Endothelial cell of umbilical vein (primary cell): ENCODE measurements around the gene LIMCH1. TPM values are rescaled to one million over a fixed set of nuclear protein-coding genes. Genes with fewer than 3 reads are reported as not detected.

Source experiments
- BruUV-seq: library from RNA; stranded (reverse); fragments of 400-500 nt; replicated peaks from 2 replicates; lab custom pipeline; 2021; lab: Mats Ljungman, UMichigan
- CTCF ChIA-PET: fragments of 300-600, 350-600 bp; sonication (Branson Sonifier 250); formaldehyde crosslinking; loops from one replicate; lab custom pipeline; 2021; ENCODE audit warnings: antibody characterized with exemption, inconsistent platforms; lab: Charles Lee
- POLR2A ChIA-PET: fragments of 300-600, 350-600 bp; sonication (Branson Sonifier 250); formaldehyde crosslinking; loops from one replicate; lab custom pipeline; 2021; ENCODE audit warnings: antibody characterized with exemption, inconsistent platforms; lab: Charles Lee
- DNase-seq: peaks from one replicate; pipeline ENCODE4 v3.0.0-alpha.2; 2011; ENCODE audit warnings: low read depth, low spot score
- FAIRE-seq: peaks from 2 replicates; lab custom pipeline; 2011; peaks lifted over from hg19 to GRCh38; lab: Jason Lieb, UNC
- H2AFZ ChIP-seq: 2 replicates; pipeline ENCODE4 v1.6.0; 2012; ENCODE audit warnings: low read depth, low read length, control low read depth, inconsistent platforms
- H3K27ac ChIP-seq: 2 replicates; pipeline ENCODE4 v1.5.1; 2011; ENCODE audit warnings: low read depth, mild to moderate bottlenecking, control low read depth, low read length, moderate library complexity; ENCODE audit not compliant: insufficient read depth
- H3K27me3 ChIP-seq, 2 experiments: 2 replicates each; pipeline versions ENCODE4 v1.6.0 to v1.6.1; 2011; ENCODE audit warnings: low read length in 2 of 2, mixed read lengths in 1 of 2; ENCODE audit not compliant: control insufficient read depth in 2 of 2, insufficient read depth in 2 of 2
- H3K36me3 ChIP-seq, 2 experiments: 2 replicates in 1 of 2; 3 replicates in 1 of 2; pipeline ENCODE4 v1.5.1; 2011; ENCODE audit warnings: low read length in 2 of 2, mild to moderate bottlenecking in 1 of 2, moderate library complexity in 1 of 2; ENCODE audit not compliant: control insufficient read depth in 2 of 2, insufficient read depth in 2 of 2; ENCODE audit errors: extremely low read depth in 1 of 2
- H3K4me1 ChIP-seq: 3 replicates; pipeline ENCODE4 v1.5.1; 2011; ENCODE audit warnings: mild to moderate bottlenecking, low read length; ENCODE audit not compliant: control insufficient read depth, insufficient read depth; ENCODE audit errors: extremely low read depth
- H3K4me2 ChIP-seq: 2 replicates; pipeline ENCODE4 v1.6.1; 2011; ENCODE audit warnings: low read length, control low read depth, mixed read lengths; ENCODE audit not compliant: insufficient read depth
- H3K4me3 ChIP-seq, 3 experiments: fragments of 200-600 bp in 1 of 3; sonication (generic), shearing (Covaris generic) in 1 of 3; replicated peaks in 1 of 3; 2 replicates each; pipeline ENCODE4 v1.5.1; 2011 to 2016; ENCODE audit warnings: control low read depth in 3 of 3, low read length in 3 of 3, mild to moderate bottlenecking in 2 of 3, inconsistent platforms in 1 of 3, low read depth in 1 of 3, moderate library complexity in 1 of 3; ENCODE audit not compliant: insufficient read depth in 1 of 3
- H3K79me2 ChIP-seq: 2 replicates; pipeline ENCODE4 v1.6.0; 2012; ENCODE audit warnings: low read length, inconsistent platforms; ENCODE audit not compliant: control insufficient read depth, insufficient read depth
- H3K9ac ChIP-seq: replicated peaks from 2 replicates; pipeline ENCODE3; 2011; ENCODE audit warnings: low read length, control low read depth; ENCODE audit not compliant: insufficient read depth; ENCODE audit errors: extremely low read depth
- H3K9me1 ChIP-seq: replicated peaks from 3 replicates; pipeline ENCODE4 v1.6.0; 2011; ENCODE audit warnings: mild to moderate bottlenecking, low read length; ENCODE audit not compliant: control insufficient read depth, insufficient read depth; ENCODE audit errors: extremely low read depth
- H3K9me3 ChIP-seq: replicated peaks from 2 replicates; pipeline ENCODE4 v1.5.1; 2012; ENCODE audit warnings: low read length, inconsistent platforms; ENCODE audit not compliant: control insufficient read depth, insufficient read depth
- H4K20me1 ChIP-seq: replicated peaks from 2 replicates; pipeline ENCODE3; 2011; ENCODE audit warnings: mild to moderate bottlenecking, low read length; ENCODE audit not compliant: control insufficient read depth, insufficient read depth; ENCODE audit errors: extremely low read depth
- CTCF ChIP-seq, 2 donors: IDR thresholded peaks; 1 replicate in 1 of 2; 2 replicates in 1 of 2; pipeline ENCODE4 v1.5.1; 2011; ENCODE audit warnings: low read length in 2 of 2, mild to moderate bottlenecking in 2 of 2, moderate library complexity in 2 of 2, control low read depth in 1 of 2, inconsistent platforms in 1 of 2, low read depth in 1 of 2; ENCODE audit not compliant: insufficient read depth in 1 of 2; ENCODE audit errors: extremely low read depth in 1 of 2
- EZH2 ChIP-seq: IDR thresholded peaks from 2 replicates; pipeline ENCODE4 v1.6.1; 2012; ENCODE audit warnings: borderline replicate concordance, low read depth, mild to moderate bottlenecking, moderate library complexity, low read length, inconsistent platforms; ENCODE audit not compliant: severe bottlenecking
- FOS ChIP-seq: IDR thresholded peaks from 2 replicates; pipeline ENCODE4 v1.6.1; 2011; ENCODE audit warnings: mild to moderate bottlenecking, low read length, moderate library complexity, borderline replicate concordance; ENCODE audit not compliant: insufficient read depth
- GATA2 ChIP-seq: IDR thresholded peaks from 2 replicates; pipeline ENCODE4 v1.7.0; 2011; ENCODE audit warnings: low read depth, mild to moderate bottlenecking, moderate library complexity, mixed read lengths, low read length; ENCODE audit not compliant: insufficient read length, insufficient read depth
- JUN ChIP-seq: IDR thresholded peaks from 2 replicates; pipeline ENCODE4 v1.6.1; 2011; ENCODE audit warnings: borderline replicate concordance, low read depth; ENCODE audit not compliant: insufficient read length, insufficient read depth
- MYC ChIP-seq: IDR thresholded peaks from one replicate; pipeline ENCODE4 v1.6.1; 2011; ENCODE audit warnings: mild to moderate bottlenecking, low read depth, low read length
- POLR2A ChIP-seq: IDR thresholded peaks from 2 replicates; pipeline ENCODE4 v1.6.1; 2012; ENCODE audit warnings: low read depth, mild to moderate bottlenecking, control low read depth, low read length
- POLR2AphosphoS5 ChIP-seq: IDR thresholded peaks from 2 replicates; pipeline ENCODE4 v1.6.1; 2012; ENCODE audit warnings: low read depth, mild to moderate bottlenecking, control low read depth, low read length, moderate library complexity; ENCODE audit not compliant: insufficient read depth
- dilution Hi-C: fragments of 300-500 bp; cut with MboI; formaldehyde crosslinking; loops from one replicate; pipeline ENCODE4 v1.15.0; 2019; ENCODE audit warnings: low sequenced_read_pairs; ENCODE audit not compliant: extremely low pct_ligation_motif_present
- intact Hi-C: fragments of 100-400 bp; cut with micrococcal nuclease; formaldehyde crosslinking; loops from one replicate; pipeline ENCODE4 v1.10.0; 2022
- polyA plus RNA-seq, 4 experiments: library from polyadenylated mRNA; depleted of rRNA in 3 of 4; stranded (reverse) in 3 of 4; unstranded in 1 of 4; fragments of >200 nt; gene quantifications; 2 replicates each; pipeline versions ENCODE4 v1.2.1 to v1.2.3, GENCODE V29; 2011 to 2012; ENCODE audit warnings: missing spikeins in 1 of 4
- total RNA-seq: library from RNA; stranded (reverse); gene quantifications from 2 replicates; pipeline ENCODE4 v1.2.3, GENCODE V29; 2021
- TF ChIP-seq, protein P1 (sequence below): IDR thresholded peaks from 2 replicates; pipeline ENCODE4 v1.6.1; 2011; ENCODE audit not compliant: insufficient read depth, insufficient read length

Gene LIMCH1
- total and polyA plus RNA-seq, 2 donors (not counting 3 experiments of a cell fraction or from before 2014, with no cell fraction given) = 14.3 to 32.8 TPM

- Histone ChIP-seq H3K4me3 (no peak overlapping the region), H3K79me2 (no peaks in the 10 kb centered on the region), H3K27me3 (peaks cover 7 to 12% of the 10 kb centered on the region in 2 experiments), H3K4me1 (no peaks in the 10 kb centered on the region), H3K27ac (no peak overlapping the region), H2AFZ (no peak overlapping the region), H3K36me3 (peaks cover 0 to 6% of the 10 kb centered on the region in 2 experiments), H4K20me1 (no peaks in the 10 kb centered on the region), H3K9me1 (no peaks in the 10 kb centered on the region), H3K4me2 (no peak overlapping the region), H3K9ac (no peak overlapping the region), H3K9me3 (no peaks in the 10 kb centered on the region)
- ChIA-PET POLR2A (interaction anchor here (0.7 kb wide), 1 partner anchor 46 kb away, joined by 4 read pairs; no protein-coding TSS in a partner anchor), CTCF (interaction anchor here (0.6 to 3.5 kb wide), 6 partner anchors 10 to 248 kb away, joined by 3 to 9 read pairs (median 4); no protein-coding TSS in a partner anchor)
- DNase-seq (peak; percentile 70), FAIRE-seq (no peak)
- intact Hi-C loops = no loop called here
- no peak for TF ChIP-seq GATA2
- TF ChIP-seq JUN = no peak
- TF ChIP-seq POLR2AphosphoS5 = no peak
- TF ChIP-seq MYC = no peak
- TF ChIP-seq, protein P1, sequence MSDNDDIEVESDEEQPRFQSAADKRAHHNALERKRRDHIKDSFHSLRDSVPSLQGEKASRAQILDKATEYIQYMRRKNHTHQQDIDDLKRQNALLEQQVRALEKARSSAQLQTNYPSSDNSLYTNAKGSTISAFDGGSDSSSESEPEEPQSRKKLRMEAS = no peak
- no peak for TF ChIP-seq EZH2
- TF ChIP-seq FOS = no peak
- TF ChIP-seq CTCF (IDR thresholded peaks at IDR 0.05; ENCODE audit: extremely low read depth in 1 of 2, insufficient read depth in 1 of 2, low read depth in 1 of 2, low read length in 2 of 2) = no peak
- no peak for TF ChIP-seq POLR2A
- dilution Hi-C loops = no loop called here
- no TSS peak for BruUV-seq
Observed at GRCh38 chr4:41611881-41612871, 74.2 kb downstream of the LIMCH1 start.
